HG03571 (cell line): Measurements from ENCODE around the gene SOX10.
"Not testable (repeated sequence)": the region's sequence is repeated elsewhere in the genome, so short reads cannot be mapped to it uniquely, and the experiment has no call there.

ENCODE experiments used
- ATAC-seq: cut with Tn5 transposase; IDR thresholded peaks from one replicate; pipeline ENCODE4 v1.9.1; 2021; ENCODE audit not compliant: unreplicated experiment

Gene SOX10

GRCh38 chr22:37986371-37986770 is 2.0 kb upstream of the SOX10 start:
- no peak for ATAC-seq

GRCh38 chr22:37985751-37986281 is 1.5 kb upstream of the SOX10 start:
- no peak for ATAC-seq

GRCh38 chr22:37985050-37985585 is 763 bp upstream of the SOX10 start:
- no peak for ATAC-seq

- no peak for ATAC-seq
Observed at GRCh38 chr22:37982938-37983859, 1.2 kb downstream of the SOX10 start.

DNA sequence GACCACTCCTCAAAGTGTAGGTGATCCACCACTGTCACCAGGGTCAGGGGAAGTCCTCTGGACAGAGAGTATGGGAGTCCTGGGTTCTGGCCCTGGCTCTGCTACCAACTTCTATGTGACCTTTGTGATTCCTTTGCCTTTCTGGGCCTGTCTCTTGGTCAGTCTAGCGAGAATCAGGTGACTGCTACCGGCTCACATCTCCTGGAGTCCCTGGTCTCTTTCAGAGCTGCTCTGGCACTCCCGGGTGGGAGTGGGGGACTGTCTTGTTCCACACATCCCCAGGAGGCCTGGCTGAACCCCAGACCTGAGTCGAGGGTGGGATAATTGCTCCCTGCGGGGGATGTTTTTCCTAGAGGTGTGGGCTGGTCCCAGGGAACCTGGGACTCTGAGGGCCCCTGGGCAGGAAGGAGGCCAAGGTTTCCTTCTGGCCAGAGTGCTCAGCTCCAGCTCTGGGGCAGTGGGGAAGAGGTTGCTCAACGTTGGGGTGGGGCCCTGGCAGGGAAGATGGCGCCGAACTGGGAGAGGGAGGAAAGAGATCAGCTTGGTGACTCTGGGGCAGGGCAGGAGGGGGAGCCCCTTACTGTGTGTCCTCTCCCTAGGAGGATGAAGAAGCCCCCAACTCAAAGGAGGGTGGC is 2.1 kb downstream of the SOX10 start:
- ATAC-seq = no peak

DNA sequence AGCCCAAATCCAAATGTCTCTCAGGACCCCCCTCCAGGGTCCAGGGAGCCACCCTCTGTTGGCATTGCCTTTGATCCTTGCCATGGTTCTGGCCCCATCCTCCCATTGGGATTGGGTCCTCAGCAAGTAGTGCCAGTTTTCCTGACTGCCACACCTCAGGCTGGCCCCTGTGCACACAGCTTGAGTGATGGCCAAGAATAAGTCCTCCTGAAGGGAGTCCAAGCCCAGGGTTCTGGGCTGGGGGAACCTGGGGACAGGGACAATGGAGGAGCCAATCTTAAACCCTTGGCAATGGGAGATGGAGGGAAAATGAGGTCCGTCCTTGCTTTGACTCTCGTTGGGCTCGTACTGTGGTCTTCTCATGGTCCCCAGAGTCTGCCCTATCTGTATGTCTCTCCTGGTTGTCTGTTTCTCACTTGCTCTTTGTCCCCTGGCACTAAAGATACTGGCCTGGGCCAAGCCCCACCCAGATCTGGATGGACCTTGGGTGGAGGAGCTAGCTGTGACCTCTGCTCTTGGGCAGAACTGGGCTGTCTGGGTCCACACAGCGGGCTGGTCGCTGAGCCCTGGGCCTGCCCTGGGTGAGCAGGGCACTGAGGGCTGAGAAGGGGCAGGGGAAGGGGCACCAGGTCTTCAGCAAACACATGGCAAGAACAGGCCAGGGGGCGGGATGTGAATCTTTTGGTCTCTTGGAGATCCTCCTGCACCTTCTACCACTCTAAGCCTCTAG is 2.9 kb downstream of the SOX10 start:
- no peak for ATAC-seq

DNA sequence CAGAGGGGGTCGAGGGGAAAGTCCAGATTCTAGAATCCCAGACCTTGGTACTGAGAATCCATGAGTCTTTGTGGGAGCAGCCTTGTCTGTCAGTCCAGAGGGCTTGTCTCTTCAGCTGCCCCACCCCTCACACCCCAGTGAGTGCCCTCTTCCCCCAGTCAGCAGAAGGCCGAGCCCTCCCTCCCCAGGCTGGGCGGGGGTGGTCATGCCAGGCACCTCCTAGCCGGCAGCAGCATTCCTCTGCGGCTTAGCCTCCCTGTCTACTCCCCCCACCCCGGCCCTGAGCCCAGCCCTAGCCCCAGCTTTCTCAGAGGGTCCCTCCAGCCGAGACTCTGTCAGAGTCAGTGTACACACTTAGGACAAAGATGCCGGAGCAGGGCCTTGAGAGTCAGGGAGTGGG is 4.6 kb downstream of the SOX10 start:
- no peak for ATAC-seq

DNA sequence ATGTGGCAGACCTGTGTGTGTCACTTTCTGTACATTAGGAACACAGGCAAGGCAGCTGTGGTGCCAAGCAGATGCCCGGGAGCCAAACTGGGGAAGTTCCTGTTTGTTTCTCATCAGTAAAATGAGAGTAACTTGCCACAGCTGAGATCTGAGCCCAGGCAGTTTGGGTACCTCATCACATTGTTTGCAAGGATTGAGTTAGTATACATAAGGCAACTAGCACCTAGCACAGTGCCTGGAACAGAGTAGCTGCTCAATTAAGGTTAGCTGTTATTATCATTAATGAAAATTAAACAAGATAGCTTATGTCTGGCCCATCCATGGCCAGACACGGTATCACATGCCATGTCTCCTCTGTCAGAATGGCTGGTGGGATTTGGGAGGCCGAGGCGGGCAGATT is 7.8 kb downstream of the SOX10 start:
- ATAC-seq = no peak

- ATAC-seq = not testable (repeated sequence)
Observed at GRCh38 chr22:37976022-37976421, 8.3 kb downstream of the SOX10 start.

GRCh38 chr22:37975153-37975552 is 9.2 kb downstream of the SOX10 start:
- no peak for ATAC-seq

- no peak for ATAC-seq
Observed at GRCh38 chr22:37973271-37974170, 10.8 kb downstream of the SOX10 start.

GRCh38 chr22:37972527-37972926 is 11.8 kb downstream of the SOX10 start:
- no peak for ATAC-seq

DNA sequence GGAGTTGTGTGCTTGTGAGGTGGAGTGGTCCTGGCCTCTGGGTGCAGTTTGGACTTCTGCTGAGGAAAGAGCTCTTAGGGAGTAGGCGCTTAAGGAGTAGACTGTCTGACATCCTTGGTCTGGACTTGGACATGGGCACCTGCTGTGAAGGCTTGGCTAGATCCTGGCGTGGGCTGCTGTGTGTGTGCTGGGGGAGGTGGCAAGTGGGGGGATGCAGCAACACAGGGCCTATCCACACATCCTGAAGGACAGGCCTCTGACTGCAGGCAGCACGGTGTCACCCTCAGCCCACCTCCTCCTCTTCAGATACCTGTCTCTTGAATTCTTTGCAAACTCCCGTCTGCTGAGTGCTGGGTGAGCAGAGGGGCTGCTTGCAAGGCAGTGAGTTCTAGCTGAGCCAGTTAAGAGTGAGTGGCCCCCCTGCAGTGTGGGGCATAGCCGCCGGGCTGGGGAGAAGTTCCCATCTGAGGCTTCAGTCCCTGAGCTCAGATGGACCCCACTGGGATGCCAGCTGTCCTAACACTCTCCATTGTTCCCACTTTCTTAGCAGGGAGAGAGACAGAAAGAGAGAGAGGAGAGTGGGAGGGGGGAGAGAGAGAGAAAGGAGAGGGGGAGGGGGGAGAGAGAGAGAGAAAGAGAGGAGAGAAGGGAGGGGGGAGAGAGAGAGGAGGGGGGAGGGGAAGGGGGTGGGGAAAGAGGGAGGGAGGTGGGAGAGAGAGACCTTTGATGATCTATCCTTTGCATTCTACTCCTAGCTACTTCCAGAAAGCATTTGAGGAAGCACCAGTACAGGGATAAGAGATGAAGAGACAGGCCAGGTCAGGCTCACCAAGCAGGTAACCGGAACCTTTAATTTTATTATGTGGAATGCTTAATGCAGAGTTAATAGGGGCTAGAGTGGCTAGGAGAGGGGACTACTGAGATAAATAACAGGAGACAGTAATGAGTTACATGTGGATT is 12.6 kb downstream of the SOX10 start:
- ATAC-seq = no peak

DNA sequence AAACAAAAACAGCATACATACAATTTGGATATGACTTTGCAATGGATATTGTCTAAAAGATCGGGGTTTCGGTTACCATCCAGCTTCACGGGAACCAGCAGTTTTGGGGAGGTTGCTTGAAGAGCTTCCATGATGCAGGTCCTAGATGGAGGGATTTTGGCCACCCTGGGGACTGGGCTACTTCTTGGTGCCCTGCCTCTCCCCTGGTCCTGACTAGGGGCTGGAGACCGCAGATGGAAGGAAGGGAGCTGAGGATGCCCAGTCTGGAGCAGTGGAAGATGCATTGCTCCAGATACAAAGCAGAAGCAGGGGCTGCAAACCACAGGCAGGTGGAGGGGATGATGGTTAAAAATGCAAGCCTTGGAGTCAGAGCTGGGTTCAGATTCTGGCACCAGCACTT is 13.5 kb downstream of the SOX10 start:
- no peak for ATAC-seq

GRCh38 chr22:37968452-37969251 is 15.7 kb downstream of the SOX10 start:
- no peak for ATAC-seq

DNA sequence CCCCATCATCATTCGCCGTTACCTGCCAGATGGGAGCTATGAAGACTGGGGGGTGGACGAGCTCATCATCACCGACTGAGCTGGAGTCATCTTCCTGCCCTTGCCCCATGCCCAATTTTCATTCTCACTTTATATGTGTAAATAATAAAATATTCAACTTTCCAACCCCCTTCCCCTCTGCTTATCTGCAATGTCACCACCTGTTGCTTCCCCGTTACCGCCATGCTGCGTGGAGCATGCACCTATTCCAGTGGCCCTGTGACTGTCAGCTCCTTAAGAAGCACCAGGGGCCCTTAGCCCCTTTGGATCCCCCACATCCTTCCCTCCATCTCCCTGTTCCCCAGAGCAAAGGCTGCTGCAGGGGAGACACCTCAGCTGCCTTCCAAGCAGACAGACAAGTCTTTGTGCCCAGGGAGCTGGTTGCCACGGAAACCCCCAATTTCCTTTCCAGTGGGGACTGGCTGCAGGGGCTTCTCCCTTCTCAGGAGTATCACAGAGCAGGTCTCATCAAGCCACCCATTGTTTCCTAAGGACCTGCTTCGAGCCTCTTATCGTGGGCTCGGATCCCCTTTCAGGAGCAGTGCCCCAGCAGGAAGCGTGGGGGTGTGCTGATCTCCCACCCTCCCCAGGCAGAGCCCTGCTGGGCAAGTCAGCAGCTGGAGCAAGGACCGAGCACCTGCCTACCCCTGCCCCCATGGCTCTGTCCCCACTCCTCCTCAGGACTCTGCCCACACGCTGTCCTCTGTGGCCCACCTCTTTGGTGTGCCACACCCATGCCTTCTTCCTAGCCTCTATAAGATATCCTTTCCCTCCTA is 16.5 kb downstream of the SOX10 start:
- ATAC-seq = no peak

- ATAC-seq = no peak
Observed at GRCh38 chr22:37967147-37967546, 17.2 kb downstream of the SOX10 start.
